ACHN (cell line): ENCODE data around the gene TEX14.
"Not testable (repeated sequence)": the region's sequence is repeated elsewhere in the genome, so short reads cannot be mapped to it uniquely, and the experiment has no call there.

Experiments used
- DNase-seq: peaks from one replicate; pipeline ENCODE4 v3.0.0-alpha.2; 2015
- in situ Hi-C: cut with HindIII; loops from 2 replicates; pipeline ENCODE4 v1.10.0; 2017; ENCODE audit warnings: low sequenced_read_pairs, low pct_ligation_motif_present, low pct_unique_long_range_greater_than_20kb

Gene TEX14

GRCh38 chr17:58693751-58694150 lies 1.9 kb upstream of the TEX14 start:
- in situ Hi-C loops = no loop called here

DNA sequence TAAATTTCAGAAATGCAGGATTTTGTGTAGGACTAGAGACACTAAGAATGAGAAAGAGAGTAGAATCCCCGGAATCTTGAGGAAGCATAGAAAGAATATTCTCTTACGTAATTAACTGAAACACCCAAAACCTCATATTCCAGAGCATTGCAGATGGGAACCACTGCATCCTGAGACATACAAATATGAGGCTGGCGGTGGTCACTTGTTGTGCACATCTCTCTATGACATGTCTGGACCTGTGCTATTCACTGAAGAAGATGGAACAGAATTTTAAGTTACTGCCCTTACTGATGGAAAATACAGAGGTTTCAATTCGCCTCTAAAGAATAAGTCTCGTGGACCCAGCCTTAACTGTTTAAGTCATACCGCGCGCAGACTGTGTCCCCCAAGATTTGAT lies 1.4 kb upstream of the TEX14 start:
- DNase-seq = peak; percentile 31
- in situ Hi-C loops = no loop called here

More at GRCh38 chr17:58693751-58694150, 1.9 kb upstream of the TEX14 start:
- no peak for DNase-seq

- in situ Hi-C loops = no loop called here
- peak; percentile 94 for DNase-seq
Observed at GRCh38 chr17:58692239-58693055, 602 bp upstream of the TEX14 start, which contains the start of gene RAD51C. Gene RAD51C (plus strand): TSS chr17:58692602. CDS start chr17:58692644, 42 bp downstream.

GRCh38 chr17:58690033-58690432 lies 1.8 kb downstream of the TEX14 start:
- in situ Hi-C loops, DNase-seq: not testable (repeated sequence)

DNA sequence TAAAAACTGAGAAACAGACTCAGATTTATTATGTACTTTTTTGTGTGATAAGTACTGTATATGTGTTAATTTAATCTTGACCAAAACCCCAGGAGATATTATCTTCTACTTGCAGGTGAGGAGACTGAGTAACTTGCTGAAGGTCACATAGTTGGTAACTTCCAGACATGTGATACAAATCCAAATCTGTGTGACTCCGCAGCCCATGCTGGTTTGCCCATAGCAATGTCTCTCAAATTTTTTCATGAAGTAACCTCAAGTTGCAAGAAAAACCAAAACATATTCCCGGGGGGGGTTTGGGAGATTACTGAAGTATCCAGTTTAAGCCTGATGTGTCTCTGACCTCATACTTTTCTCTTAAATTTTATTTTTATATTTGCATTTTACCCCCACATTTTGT lies 3.3 kb downstream of the TEX14 start:
- no peak for DNase-seq
- in situ Hi-C loops = no loop called here

DNA sequence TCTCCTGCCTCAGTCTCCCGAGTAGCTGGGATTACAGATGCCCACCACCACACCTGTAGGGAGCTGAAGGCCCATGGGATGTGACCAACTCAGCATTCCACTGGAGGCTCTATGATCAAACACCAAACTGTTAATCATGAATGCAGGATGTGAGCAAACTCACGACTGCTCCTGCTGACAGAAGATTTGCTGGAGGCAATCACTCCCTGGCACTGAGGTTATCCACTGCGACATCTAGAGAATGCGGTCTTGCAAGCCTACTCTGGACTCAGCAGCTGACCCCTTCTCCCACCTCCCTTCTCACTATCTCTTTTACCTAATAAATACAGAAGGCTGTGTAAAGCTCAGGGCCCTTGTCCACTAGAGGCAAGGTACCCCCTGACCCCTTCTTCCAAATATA lies 4.9 kb downstream of the TEX14 start:
- in situ Hi-C loops = no loop called here
- no peak for DNase-seq

DNA sequence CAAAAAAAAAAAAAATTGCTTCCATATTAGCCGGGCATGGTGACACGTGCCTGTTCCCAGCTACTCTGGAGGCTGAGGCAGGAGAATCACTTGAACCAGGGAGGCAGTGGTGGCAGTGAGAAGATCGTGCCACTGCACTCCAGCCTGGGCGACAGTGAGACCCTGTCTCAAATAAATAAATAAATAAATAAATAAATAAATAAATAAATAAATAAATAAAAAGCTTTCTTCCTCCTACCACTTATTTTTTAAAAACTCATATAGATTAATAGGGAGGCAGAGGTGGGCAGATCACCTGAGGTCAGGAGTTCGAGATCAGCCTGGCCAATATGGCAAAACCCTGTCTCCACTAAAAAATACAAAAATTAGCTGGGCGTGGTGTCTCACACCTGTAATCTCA lies 7.4 kb downstream of the TEX14 start:
- DNase-seq, in situ Hi-C loops: not testable (repeated sequence)

GRCh38 chr17:58684003-58684402 lies 7.8 kb downstream of the TEX14 start:
- in situ Hi-C loops = no loop called here
- no peak for DNase-seq

GRCh38 chr17:58680038-58680369 lies 11.8 kb downstream of the TEX14 start:
- no peak for DNase-seq
- in situ Hi-C loops = no loop called here

GRCh38 chr17:58679263-58680037 lies 12.4 kb downstream of the TEX14 start:
- DNase-seq = peak; percentile 90
- in situ Hi-C loops = no loop called here

- in situ Hi-C loops, DNase-seq: not testable (repeated sequence)
Observed at GRCh38 chr17:58678287-58678686, 13.6 kb downstream of the TEX14 start.

GRCh38 chr17:58677194-58677880 lies 14.5 kb downstream of the TEX14 start:
- no peak for DNase-seq
- in situ Hi-C loops = no loop called here

GRCh38 chr17:58671969-58672368 lies 19.9 kb downstream of the TEX14 start:
- DNase-seq = no peak
- in situ Hi-C loops = no loop called here

DNA sequence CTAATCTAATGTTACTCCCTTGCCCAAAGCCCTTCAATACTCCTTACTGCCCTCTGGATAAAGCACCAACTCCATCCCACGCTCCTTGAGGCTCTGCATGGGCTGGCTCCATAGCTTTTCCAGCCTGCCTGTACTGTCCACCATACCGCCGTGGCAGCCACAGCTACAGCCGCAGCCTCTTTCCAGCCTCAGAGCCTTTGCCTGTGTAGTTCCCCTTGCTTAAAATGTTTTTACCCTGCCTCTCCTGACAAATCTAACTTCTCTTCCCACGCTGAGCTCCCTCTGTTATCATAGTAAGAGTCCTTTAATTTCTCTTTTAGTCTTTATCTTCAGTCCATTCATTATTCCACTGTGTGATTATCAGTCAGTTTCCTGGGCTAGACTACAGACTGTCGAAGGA lies 22.0 kb downstream of the TEX14 start:
- DNase-seq = no peak
- in situ Hi-C loops = no loop called here

DNA sequence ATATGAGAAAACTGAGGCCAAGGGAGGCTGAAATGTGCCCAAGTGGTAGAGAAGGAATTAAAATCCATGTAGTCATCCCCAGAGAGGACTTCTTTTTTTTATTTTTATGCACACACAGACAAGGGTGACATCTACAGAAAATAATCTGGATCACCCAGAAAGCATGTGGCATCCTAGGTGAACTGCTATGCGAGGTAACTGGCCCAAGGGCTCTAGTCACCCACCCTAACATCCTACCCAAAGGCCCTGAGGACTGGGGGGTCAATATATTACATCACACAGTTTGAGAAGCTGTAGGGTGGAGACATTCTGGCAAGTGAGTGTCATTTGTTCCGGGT lies 23.3 kb downstream of the TEX14 start:
- in situ Hi-C loops = no loop called here
- DNase-seq = no peak

DNA sequence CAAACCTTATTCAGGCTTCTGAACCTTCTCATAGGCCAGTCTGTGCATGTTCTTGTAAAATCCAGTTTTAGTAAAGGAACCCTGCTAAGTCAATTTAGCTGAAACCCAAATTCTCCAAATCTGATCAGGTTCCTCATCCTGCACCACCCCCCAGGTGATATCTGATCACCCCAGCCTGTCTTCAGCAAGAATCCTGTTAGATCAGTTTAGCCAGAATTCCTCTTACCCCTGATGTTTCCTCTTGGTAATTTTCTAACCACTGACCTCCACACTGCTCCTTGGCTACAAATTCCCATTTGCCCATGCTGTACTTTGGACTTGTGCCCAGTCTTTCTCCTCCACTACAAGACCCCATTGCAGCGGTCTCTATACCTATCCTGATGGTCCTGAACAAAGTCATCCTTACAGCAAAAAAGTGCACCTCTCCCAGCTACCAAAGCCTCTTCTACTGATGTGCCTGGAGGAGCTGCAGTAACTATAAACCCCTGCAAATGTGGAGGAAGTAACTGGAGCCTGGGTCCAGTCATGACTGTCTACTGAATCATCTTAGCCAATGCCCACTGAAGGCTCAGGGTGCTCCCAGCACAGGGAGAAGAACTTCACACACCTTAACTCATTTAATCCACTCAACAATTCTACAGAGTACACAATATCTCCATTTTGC lies 23.8 kb downstream of the TEX14 start:
- no peak for DNase-seq
- in situ Hi-C loops = no loop called here

- no peak for DNase-seq
- in situ Hi-C loops = no loop called here
Observed at GRCh38 chr17:58666858-58667267, 25.0 kb downstream of the TEX14 start.

DNA sequence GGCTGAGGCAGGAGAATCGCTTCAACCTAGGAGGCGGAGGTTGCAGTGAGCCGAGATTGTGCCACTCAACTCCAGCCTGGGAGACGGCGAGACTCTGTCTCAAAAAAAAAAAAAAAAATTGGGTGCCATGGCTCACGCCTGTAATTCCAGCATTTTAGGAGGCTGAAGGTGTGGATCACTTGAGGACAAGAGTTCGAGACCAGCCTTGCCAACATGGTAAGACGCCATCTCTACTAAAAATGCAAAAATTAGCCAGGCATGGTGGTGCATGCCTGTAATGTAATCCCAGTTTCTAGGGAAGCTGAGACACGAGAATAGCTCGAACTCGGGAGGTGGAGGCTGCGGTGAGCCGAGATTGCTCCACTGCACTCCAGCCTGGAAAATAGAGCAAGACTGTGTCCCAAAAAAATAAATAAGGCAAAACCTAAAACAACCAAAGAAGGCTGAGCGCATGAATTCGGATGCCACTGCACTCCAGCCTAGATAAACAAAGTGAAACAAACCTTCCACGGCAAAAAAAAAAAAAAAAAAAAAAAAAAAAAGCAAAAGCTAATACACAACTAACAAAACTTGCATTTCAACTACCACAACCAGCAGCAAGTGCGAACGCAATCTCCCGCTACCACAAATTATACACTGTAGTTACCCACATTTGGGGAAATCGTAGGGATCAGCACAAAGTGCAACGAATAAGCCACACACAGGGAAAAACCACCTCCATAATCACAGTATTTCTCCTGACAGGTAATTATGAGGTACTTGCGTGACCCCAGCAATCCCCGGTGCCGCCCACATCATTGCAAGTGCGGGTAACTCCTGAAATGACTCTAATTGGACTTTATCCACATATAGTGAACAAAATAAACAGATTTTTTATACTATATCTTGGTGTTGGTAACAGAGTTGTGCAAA lies 25.6 kb downstream of the TEX14 start:
- in situ Hi-C loops = no loop called here

More for the DNA sequence above, 25.6 kb downstream of the TEX14 start:
- DNase-seq = no peak
